H1 (cell line): ENCODE results near the gene VPS18. TPM values are rescaled to one million over a fixed set of nuclear protein-coding genes. Genes with fewer than 3 reads are reported as not detected.

ENCODE experiments used
- CTCF ChIA-PET: fragments of 300-600 bp; sonication (Branson Sonifier 250); formaldehyde crosslinking; loops from one replicate; lab custom pipeline; 2021; ENCODE audit not compliant: partially characterized antibody; lab: Charles Lee
- POLR2A ChIA-PET: fragments of 300-600 bp; sonication (Branson Sonifier 250); formaldehyde crosslinking; loops from one replicate; lab custom pipeline; 2021; ENCODE audit warnings: inconsistent platforms; ENCODE audit not compliant: partially characterized antibody; lab: Charles Lee
- DNase-seq, 2 experiments: peaks; one replicate each; pipeline versions ENCODE4 v3.0.0 to v3.0.0-alpha.2; 2010 to 2022; ENCODE audit warnings: low spot score in 2 of 2, low read depth in 1 of 2, mixed read lengths in 1 of 2
- FAIRE-seq: peaks from 2 replicates; lab custom pipeline; 2011; peaks lifted over from hg19 to GRCh38; lab: Jason Lieb, UNC
- H2AFZ ChIP-seq: 2 replicates; pipeline ENCODE4 v1.8.1; 2012; ENCODE audit warnings: low read length, inconsistent platforms
- H2AK5ac ChIP-seq: 2 replicates; pipeline ENCODE4 v1.6.1; 2013; ENCODE audit warnings: low read depth, low read length
- H2BK120ac ChIP-seq: replicated peaks from 2 replicates; pipeline ENCODE3; 2013; ENCODE audit warnings: low read depth, low read length, inconsistent platforms
- H2BK12ac ChIP-seq: 2 replicates; pipeline ENCODE4 v1.6.1; 2013; ENCODE audit warnings: low read depth, low read length
- H2BK15ac ChIP-seq: 2 replicates; pipeline ENCODE4 v1.6.1; 2013; ENCODE audit warnings: low read length
- H2BK20ac ChIP-seq: 2 replicates; pipeline ENCODE4 v1.6.1; 2013; ENCODE audit warnings: low read length
- H2BK5ac ChIP-seq: 2 replicates; pipeline ENCODE4 v1.6.1; 2013; ENCODE audit warnings: low read depth, low read length
- H3K14ac ChIP-seq: 2 replicates; pipeline ENCODE4 v1.6.1; 2013; ENCODE audit warnings: inconsistent platforms; ENCODE audit not compliant: insufficient read length
- H3K18ac ChIP-seq: 2 replicates; pipeline ENCODE4 v1.6.1; 2013; ENCODE audit warnings: low read length; ENCODE audit errors: extremely low read depth
- H3K23ac ChIP-seq: 2 replicates; pipeline ENCODE4 v1.6.1; 2013; ENCODE audit warnings: inconsistent platforms; ENCODE audit not compliant: insufficient read length
- H3K23me2 ChIP-seq: 2 replicates; pipeline ENCODE4 v1.6.1; 2013; ENCODE audit warnings: low read depth, low read length
- H3K27ac ChIP-seq: 2 replicates; pipeline ENCODE4 v1.6.1; 2011; ENCODE audit warnings: low read depth, low read length, inconsistent platforms
- H3K27me3 ChIP-seq, 4 experiments: replicated peaks in 1 of 4; 1 replicate in 1 of 4; 2 replicates in 3 of 4; pipeline versions ENCODE4 v1.6.1 to v1.8.1; 2011 to 2013; ENCODE audit warnings: low read length in 3 of 4, mild to moderate bottlenecking in 3 of 4, inconsistent platforms in 2 of 4, mixed read lengths in 2 of 4, moderate library complexity in 1 of 4; ENCODE audit not compliant: control insufficient read depth in 3 of 4, insufficient read depth in 3 of 4; ENCODE audit errors: extremely low read depth in 1 of 4
- H3K36me3 ChIP-seq, 4 experiments: 2 replicates each; pipeline versions ENCODE4 v1.6.1 to v1.8.1; 2011 to 2013; ENCODE audit warnings: mild to moderate bottlenecking in 4 of 4, low read length in 3 of 4, moderate library complexity in 2 of 4, control low read depth in 1 of 4, inconsistent platforms in 1 of 4; ENCODE audit not compliant: insufficient read depth in 4 of 4, control insufficient read depth in 2 of 4
- H3K4ac ChIP-seq: replicated peaks from 2 replicates; pipeline ENCODE3; 2013; ENCODE audit warnings: low read length, low read depth, mixed read lengths, inconsistent platforms; ENCODE audit not compliant: insufficient read length
- H3K4me1 ChIP-seq, 4 experiments: replicated peaks in 1 of 4; 1 replicate in 1 of 4; 2 replicates in 3 of 4; pipeline versions ENCODE4 v1.6.1 to v1.8.1; 2011 to 2013; ENCODE audit warnings: low read length in 3 of 4, inconsistent platforms in 2 of 4, mixed read lengths in 1 of 4; ENCODE audit not compliant: insufficient read depth in 4 of 4, control insufficient read depth in 3 of 4
- H3K4me2 ChIP-seq, 2 experiments: 2 replicates each; pipeline versions ENCODE4 v1.6.1 to v1.8.1; 2011 to 2013; ENCODE audit warnings: low read depth in 2 of 2, low read length in 2 of 2, control low read depth in 1 of 2, inconsistent platforms in 1 of 2, mild to moderate bottlenecking in 1 of 2; ENCODE audit not compliant: insufficient read depth in 1 of 2
- H3K4me3 ChIP-seq, 4 experiments: fragments of 200-600, 300-600 bp in 1 of 4; sonication (generic), shearing (Covaris generic), sonication (Bioruptor Twin) in 1 of 4; 2 replicates each; pipeline versions ENCODE4 v1.5.1 to v1.8.1; 2011 to 2016; ENCODE audit warnings: low read length in 4 of 4, low read depth in 3 of 4, control low read depth in 2 of 4, inconsistent platforms in 2 of 4, mild to moderate bottlenecking in 2 of 4, mixed read lengths in 1 of 4, moderate library complexity in 1 of 4; ENCODE audit not compliant: insufficient read depth in 2 of 4; ENCODE audit errors: extremely low read depth in 1 of 4
- H3K56ac ChIP-seq: replicated peaks from 2 replicates; pipeline ENCODE3; 2013; ENCODE audit warnings: low read depth, mild to moderate bottlenecking, mixed read lengths, low read length, inconsistent platforms; ENCODE audit not compliant: insufficient read length
- H3K79me1 ChIP-seq: 2 replicates; pipeline ENCODE4 v1.6.1; 2013; ENCODE audit warnings: low read depth, low read length, control low read depth
- H3K79me2 ChIP-seq, 2 experiments: 2 replicates each; pipeline versions ENCODE4 v1.6.1 to v1.8.1; 2012 to 2013; ENCODE audit warnings: low read length in 2 of 2, mild to moderate bottlenecking in 2 of 2, inconsistent platforms in 1 of 2; ENCODE audit not compliant: insufficient read depth in 2 of 2, control insufficient read depth in 1 of 2
- H3K9ac ChIP-seq, 4 experiments: replicated peaks in 1 of 4; 1 replicate in 1 of 4; 2 replicates in 3 of 4; pipeline versions ENCODE4 v1.6.1 to v1.8.1; 2011 to 2013; ENCODE audit warnings: low read depth in 3 of 4, low read length in 3 of 4, control low read depth in 2 of 4, mild to moderate bottlenecking in 2 of 4, moderate library complexity in 2 of 4, inconsistent platforms in 1 of 4; ENCODE audit errors: extremely low read depth in 1 of 4
- H3K9me3 ChIP-seq, 2 experiments: 2 replicates each; pipeline versions ENCODE4 v1.6.1 to v1.8.1; 2012 to 2013; ENCODE audit warnings: mild to moderate bottlenecking in 2 of 2, moderate library complexity in 2 of 2, control low read depth in 1 of 2, inconsistent platforms in 1 of 2, low read depth in 1 of 2, low read length in 1 of 2, mixed read lengths in 1 of 2; ENCODE audit not compliant: insufficient read depth in 2 of 2
- H4K20me1 ChIP-seq, 2 experiments: replicated peaks in 1 of 2; 2 replicates each; pipeline versions ENCODE3 to v1.8.1; 2011 to 2013; ENCODE audit warnings: inconsistent platforms in 2 of 2, low read length in 2 of 2, mild to moderate bottlenecking in 1 of 2; ENCODE audit not compliant: insufficient read depth in 2 of 2, control insufficient read depth in 1 of 2
- H4K5ac ChIP-seq: 2 replicates; pipeline ENCODE4 v1.6.1; 2013; ENCODE audit warnings: low read length, low read depth, mixed read lengths, inconsistent platforms; ENCODE audit not compliant: insufficient read length
- H4K8ac ChIP-seq: 2 replicates; pipeline ENCODE4 v1.8.0; 2013; ENCODE audit warnings: mild to moderate bottlenecking, moderate library complexity, low read length, inconsistent platforms; ENCODE audit not compliant: insufficient read depth; ENCODE audit errors: extremely low read depth
- H4K91ac ChIP-seq: replicated peaks from 2 replicates; pipeline ENCODE3; 2013; ENCODE audit warnings: low read length, mixed read lengths, inconsistent platforms; ENCODE audit not compliant: insufficient read length
- CTCF ChIP-seq, 3 experiments: IDR thresholded peaks; 1 replicate in 2 of 3; 2 replicates in 1 of 3; pipeline versions ENCODE4 v1.5.1 to v1.6.1; 2011; ENCODE audit warnings: low read length in 3 of 3, mild to moderate bottlenecking in 3 of 3, inconsistent platforms in 2 of 3, low read depth in 1 of 3, moderate library complexity in 1 of 3; ENCODE audit not compliant: insufficient read depth in 1 of 3; ENCODE audit errors: control extremely low read depth in 1 of 3
- NRF1 ChIP-seq: IDR thresholded peaks from 2 replicates; pipeline ENCODE4 v1.6.1; 2011; ENCODE audit warnings: mild to moderate bottlenecking, low read depth, low read length, improper control_type of control experiment
- RAD21 ChIP-seq, 2 experiments: IDR thresholded peaks in 1 of 2; conservative IDR thresholded peaks in 1 of 2; 2 replicates each; pipeline ENCODE4 v1.6.1; 2011; ENCODE audit warnings: low read depth in 2 of 2, low read length in 2 of 2, improper control_type of control experiment in 1 of 2, inconsistent platforms in 1 of 2, mild to moderate bottlenecking in 1 of 2, moderate library complexity in 1 of 2
- RBBP5 ChIP-seq: IDR thresholded peaks from 2 replicates; pipeline ENCODE4 v1.7.1; 2012; ENCODE audit warnings: low read depth, mild to moderate bottlenecking, inconsistent platforms, low read length, moderate library complexity, borderline replicate concordance
- RNF2 ChIP-seq: fragments of 200-900, 300-1000 bp; sonication (generic); IDR thresholded peaks from 2 replicates; pipeline ENCODE4 v1.7.1; 2016; ENCODE audit warnings: borderline replicate concordance, low read depth, mild to moderate bottlenecking, antibody characterized with exemption, low read length; ENCODE audit not compliant: poor library complexity, severe bottlenecking; ENCODE audit errors: missing control alignments
- SP1 ChIP-seq: IDR thresholded peaks from 2 replicates; pipeline ENCODE4 v1.6.1; 2011; ENCODE audit warnings: low read depth, low read length
- SP4 ChIP-seq: IDR thresholded peaks from 2 replicates; pipeline ENCODE4 v1.6.1; 2012; ENCODE audit warnings: low read length, inconsistent platforms
- SRF ChIP-seq: IDR thresholded peaks from 2 replicates; pipeline ENCODE4 v1.6.1; 2011; ENCODE audit warnings: mild to moderate bottlenecking, low read depth, low read length, moderate library complexity
- SUZ12 ChIP-seq: fragments of 200-600 bp; sonication (generic); IDR thresholded peaks from 2 replicates; pipeline ENCODE4 v1.6.1; 2012; ENCODE audit warnings: mild to moderate bottlenecking, inconsistent platforms, low read length, moderate library complexity, mixed read lengths
- TEAD4 ChIP-seq: IDR thresholded peaks from 2 replicates; pipeline ENCODE4 v1.6.1; 2012; ENCODE audit warnings: low read depth, low read length, inconsistent platforms, mixed read lengths
- WGBS, 2 experiments: shearing (Covaris generic) in 1 of 2; methylation state at CpG; one replicate each; pipeline versions ENCODE4 v1.1.6 to v1.1.7; 2013 to 2015; ENCODE audit warnings: low lambda C conversion rate in 2 of 2, mixed read lengths in 2 of 2, inconsistent platforms in 1 of 2, low coverage in 1 of 2, missing lambda C conversion rate in 1 of 2; ENCODE audit not compliant: insufficient replicate concordance in 2 of 2, insufficient coverage in 1 of 2, insufficient read length in 1 of 2; ENCODE audit errors: extremely low coverage in 1 of 2, missing lambda C conversion rate in 1 of 2; 5-methylcytosine and 5-hydroxymethylcytosine counted together
- polyA plus RNA-seq, 7 experiments: library from polyadenylated mRNA; depleted of rRNA in 3 of 7; stranded (reverse) in 5 of 7; unstranded in 2 of 7; fragments of >200 nt in 5 of 7; fragments of 200-250 nt in 2 of 7; gene quantifications; 1 replicate in 5 of 7; 2 replicates in 1 of 7; 4 replicates in 1 of 7; pipeline versions ENCODE4 v1.2.1 to v1.2.3, GENCODE V29; 2011 to 2013; ENCODE audit warnings: missing spikeins in 2 of 7, mixed read lengths in 2 of 7
- total RNA-seq: library from RNA; stranded (reverse); fragmentation: NEBNext Ultra II Directional; extraction: Animal tissue kit (Norgen Biotek cat#: 25700); gene quantifications from 2 replicates; pipeline ENCODE4 v1.2.1, GENCODE V29; 2021

Gene VPS18
- total and polyA plus RNA-seq, 2 of the 8 experiments (the other 6 are each of a cell fraction or from before 2014, with no cell fraction given), result 28.9 to 32.7 TPM

GRCh38 chr15:40923551-40923950 lies 29.3 kb downstream of the VPS18 start:
- no peak overlapping the region for H2BK12ac ChIP-seq
- no peak overlapping the region for H2BK20ac ChIP-seq
- POLR2A ChIA-PET, result interaction anchor here (0.8 to 43.8 kb wide), 4 partner anchors 8 to 28 kb away, joined by 3 to 1505 read pairs (median 56); partner anchors contain the start of gene CHAC1
- H3K23me2 ChIP-seq, result peaks cover 12% of the 10 kb centered on the region; the same call in 1 of the 2 replicates
- peaks cover 52 to 82% (median 68%) of the 10 kb centered on the region in 4 experiments for H3K27me3 ChIP-seq
- H3K18ac ChIP-seq, result no peak overlapping the region
- no peak overlapping the region for H3K27ac ChIP-seq
- peaks cover 3 to 16% (median 14%) of the 10 kb centered on the region in 4 experiments for H3K4me1 ChIP-seq
- H3K36me3 ChIP-seq, result no peaks in the 10 kb centered on the region
- no peak overlapping the region for H2BK5ac ChIP-seq
- 78% methylated on average over 8 of the region's 9 CpGs; no CpG with 5 or more reads in 1 of the 2 experiments for WGBS, 2 experiments
- H3K79me1 ChIP-seq, result no peaks in the 10 kb centered on the region
- no peak for DNase-seq
- peaks cover 0 to 13% of the 10 kb centered on the region in 2 experiments for H4K20me1 ChIP-seq
- H4K5ac ChIP-seq, result no peak overlapping the region
- no peak overlapping the region for H3K9ac ChIP-seq
- no peak overlapping the region for H2AFZ ChIP-seq
- H3K23ac ChIP-seq, result no peak overlapping the region
- H4K91ac ChIP-seq, result no peak overlapping the region
- FAIRE-seq, result no peak
- CTCF ChIA-PET, result interaction anchor here (0.7 to 33.1 kb wide), 9 partner anchors 1 to 95 kb away, joined by 3 to 619 read pairs (median 6); partner anchors contain the start of genes CHAC1, DLL4 and VPS18
- no peak overlapping the region for H3K4me3 ChIP-seq
- no peaks in the 10 kb centered on the region for H3K79me2 ChIP-seq
- H4K8ac ChIP-seq, result no peak overlapping the region; the same call in 1 of the 2 replicates
- H3K14ac ChIP-seq, result no peak overlapping the region
- no peak overlapping the region for H3K56ac ChIP-seq
- no peak overlapping the region for H2BK15ac ChIP-seq
- no peak overlapping the region for H2AK5ac ChIP-seq
- H3K4me2 ChIP-seq, result no peak overlapping the region
- no peaks in the 10 kb centered on the region for H3K9me3 ChIP-seq
- H2BK120ac ChIP-seq, result no peak overlapping the region
- no peak overlapping the region for H3K4ac ChIP-seq
- TF ChIP-seq SUZ12 (no peak), TEAD4 (no peak), RNF2 (no peak), CTCF (IDR thresholded peaks at IDR 0.05; ENCODE audit: control extremely low read depth in 1 of 3, insufficient read depth in 1 of 3, low read depth in 1 of 3, low read length in 3 of 3) (no peak), SP1 (no peak), NRF1 (no peak), SP4 (no peak), SRF (no peak), RBBP5 (no peak), RAD21 (IDR thresholded peaks at IDR 0.05 in 1 of 2, conservative IDR thresholded peaks at IDR 0.05 in 1 of 2; ENCODE audit: low read depth in 2 of 2, low read length in 2 of 2) (no peak)
